IPS-20b (cell line): ENCODE results near the gene REXO1.
"Not testable (repeated sequence)": the region's sequence is repeated elsewhere in the genome, so short reads cannot be mapped to it uniquely, and the experiment has no call there.

ENCODE experiments used
- H3K27ac ChIP-seq: one replicate; pipeline ENCODE4 v1.5.1; 2013; ENCODE audit warnings: low read length
- H3K27me3 ChIP-seq: 2 replicates; pipeline ENCODE4 v1.6.1; 2013; ENCODE audit warnings: mild to moderate bottlenecking, low read length, inconsistent platforms; ENCODE audit not compliant: insufficient read depth
- H3K36me3 ChIP-seq: 2 replicates; pipeline ENCODE4 v1.6.1; 2013; ENCODE audit warnings: low read depth, mild to moderate bottlenecking, inconsistent platforms, low read length, moderate library complexity; ENCODE audit not compliant: insufficient read depth
- H3K4me1 ChIP-seq: 2 replicates; pipeline ENCODE4 v1.6.1; 2013; ENCODE audit warnings: mild to moderate bottlenecking, control low read depth, inconsistent platforms, low read length, moderate library complexity; ENCODE audit not compliant: insufficient read depth
- H3K4me3 ChIP-seq: 2 replicates; pipeline ENCODE4 v1.5.1; 2013; ENCODE audit warnings: mild to moderate bottlenecking, low read length, inconsistent platforms
- H3K9ac ChIP-seq: 2 replicates; pipeline ENCODE4 v1.6.1; 2013; ENCODE audit warnings: low read depth, mild to moderate bottlenecking, inconsistent platforms, low read length, moderate library complexity
- H3K9me3 ChIP-seq: 2 replicates; pipeline ENCODE4 v1.6.1; 2013; ENCODE audit warnings: mild to moderate bottlenecking, low read depth, low read length, inconsistent platforms; ENCODE audit not compliant: insufficient read depth

The REXO1 gene, protein sequence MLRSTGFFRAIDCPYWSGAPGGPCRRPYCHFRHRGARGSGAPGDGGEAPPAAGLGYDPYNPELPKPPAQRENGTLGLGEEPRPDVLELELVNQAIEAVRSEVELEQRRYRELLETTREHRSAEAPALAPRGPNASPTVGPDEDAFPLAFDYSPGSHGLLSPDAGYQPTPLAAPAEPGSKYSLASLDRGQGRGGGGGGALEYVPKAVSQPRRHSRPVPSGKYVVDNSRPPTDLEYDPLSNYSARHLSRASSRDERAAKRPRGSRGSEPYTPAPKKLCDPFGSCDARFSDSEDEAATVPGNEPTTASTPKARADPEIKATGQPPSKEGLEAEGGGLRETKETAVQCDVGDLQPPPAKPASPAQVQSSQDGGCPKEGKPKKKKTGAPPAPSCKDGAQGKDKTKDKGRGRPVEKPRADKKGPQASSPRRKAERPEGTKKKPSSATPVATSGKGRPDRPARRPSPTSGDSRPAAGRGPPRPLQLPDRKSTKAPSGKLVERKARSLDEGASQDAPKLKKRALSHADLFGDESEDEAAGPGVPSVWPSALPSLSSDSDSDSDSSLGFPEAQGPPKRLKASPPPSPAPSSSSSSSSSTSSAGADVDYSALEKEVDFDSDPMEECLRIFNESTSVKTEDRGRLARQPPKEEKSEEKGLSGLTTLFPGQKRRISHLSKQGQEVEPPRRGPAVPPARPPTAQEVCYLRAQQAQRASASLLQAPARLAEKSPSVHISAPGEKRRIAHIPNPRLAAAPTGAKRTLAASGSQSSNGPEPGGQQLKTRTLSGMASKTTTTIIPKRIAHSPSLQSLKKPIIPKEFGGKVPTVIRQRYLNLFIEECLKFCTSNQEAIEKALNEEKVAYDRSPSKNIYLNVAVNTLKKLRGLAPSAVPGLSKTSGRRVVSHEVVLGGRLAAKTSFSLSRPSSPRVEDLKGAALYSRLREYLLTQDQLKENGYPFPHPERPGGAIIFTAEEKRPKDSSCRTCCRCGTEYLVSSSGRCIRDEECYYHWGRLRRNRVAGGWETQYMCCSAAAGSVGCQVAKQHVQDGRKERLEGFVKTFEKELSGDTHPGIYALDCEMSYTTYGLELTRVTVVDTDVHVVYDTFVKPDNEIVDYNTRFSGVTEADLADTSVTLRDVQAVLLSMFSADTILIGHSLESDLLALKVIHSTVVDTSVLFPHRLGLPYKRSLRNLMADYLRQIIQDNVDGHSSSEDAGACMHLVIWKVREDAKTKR

GRCh38 chr19:1848399-1849131 lies at the start of gene REXO1:
Gene REXO1 (minus strand): TSS chr19:1848483. CDS start chr19:1848358, 125 bp downstream.
- H3K9ac ChIP-seq, result peak within 1 kb of the TSS; percentile 90
- H3K27me3 ChIP-seq, result no peaks in the 10 kb centered on the region
- peaks cover 3% of the 10 kb centered on the region; the same call in 1 of the 2 replicates for H3K4me1 ChIP-seq
- no peaks in the 10 kb centered on the region for H3K36me3 ChIP-seq
- peak within 1 kb of the TSS; percentile 81 for H3K27ac ChIP-seq
- H3K9me3 ChIP-seq, result no peaks in the 10 kb centered on the region
- peak within 1 kb of the TSS; percentile 95 for H3K4me3 ChIP-seq

DNA sequence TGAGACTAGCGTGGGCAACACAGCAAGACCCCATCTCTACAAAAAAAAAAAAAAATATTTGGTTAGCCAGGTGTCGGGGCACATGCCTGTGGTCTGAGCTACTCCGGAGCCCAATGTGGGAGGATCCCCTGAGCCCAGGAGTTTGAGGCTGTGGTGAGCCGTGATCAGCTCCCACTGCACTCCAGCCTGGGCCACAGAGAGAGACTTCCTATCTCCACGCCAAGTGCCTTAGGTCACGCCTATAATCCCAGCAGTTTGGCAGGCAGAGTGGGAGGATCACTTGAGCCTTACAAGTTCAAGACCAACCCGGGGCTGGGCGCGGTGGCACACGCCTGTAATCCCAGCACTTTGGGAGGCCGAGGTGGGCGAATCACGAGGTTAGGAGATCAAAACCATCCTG lies 48.2 kb upstream of the REXO1 start:
- no peaks in the 10 kb centered on the region for H3K27me3 ChIP-seq
- no peak overlapping the region for H3K4me3 ChIP-seq
- no peak overlapping the region for H3K27ac ChIP-seq
- H3K4me1 ChIP-seq, result no peaks in the 10 kb centered on the region
- H3K9ac ChIP-seq, result no peak overlapping the region
- H3K36me3 ChIP-seq, result no peaks in the 10 kb centered on the region
- H3K9me3 ChIP-seq, result no peaks in the 10 kb centered on the region

- Histone ChIP-seq H3K36me3 (no peaks in the 10 kb centered on the region), H3K4me3 (no peak overlapping the region), H3K9me3 (no peaks in the 10 kb centered on the region), H3K27ac (no peak overlapping the region), H3K4me1 (no peaks in the 10 kb centered on the region), H3K9ac (no peak overlapping the region), H3K27me3 (no peaks in the 10 kb centered on the region)
Observed at GRCh38 chr19:1893791-1894190, 45.5 kb upstream of the REXO1 start.

- no peak overlapping the region for H3K27ac ChIP-seq
- H3K36me3 ChIP-seq, result no peaks in the 10 kb centered on the region
- no peak overlapping the region for H3K9ac ChIP-seq
- H3K4me3 ChIP-seq, result no peak overlapping the region
- no peaks in the 10 kb centered on the region for H3K4me1 ChIP-seq
- H3K27me3 ChIP-seq, result no peaks in the 10 kb centered on the region
- H3K9me3 ChIP-seq, result no peaks in the 10 kb centered on the region
Observed at GRCh38 chr19:1889907-1890306, 41.6 kb upstream of the REXO1 start.

GRCh38 chr19:1888385-1888784 lies 40.1 kb upstream of the REXO1 start:
- Histone ChIP-seq H3K9ac (no peak overlapping the region), H3K36me3 (no peaks in the 10 kb centered on the region), H3K27ac (no peak overlapping the region)

GRCh38 chr19:1886360-1886759 lies 38.1 kb upstream of the REXO1 start:
- H3K27ac ChIP-seq, H3K4me3 ChIP-seq, H3K27me3 ChIP-seq, H3K36me3 ChIP-seq, H3K4me1 ChIP-seq, H3K9me3 ChIP-seq, H3K9ac ChIP-seq: not testable (repeated sequence)

More at GRCh38 chr19:1888385-1888784, 40.1 kb upstream of the REXO1 start:
- no peaks in the 10 kb centered on the region for H3K27me3 ChIP-seq
- peaks cover 6% of the 10 kb centered on the region; the same call in 1 of the 2 replicates for H3K4me1 ChIP-seq
- H3K9me3 ChIP-seq, result no peaks in the 10 kb centered on the region
- H3K4me3 ChIP-seq, result no peak overlapping the region

DNA sequence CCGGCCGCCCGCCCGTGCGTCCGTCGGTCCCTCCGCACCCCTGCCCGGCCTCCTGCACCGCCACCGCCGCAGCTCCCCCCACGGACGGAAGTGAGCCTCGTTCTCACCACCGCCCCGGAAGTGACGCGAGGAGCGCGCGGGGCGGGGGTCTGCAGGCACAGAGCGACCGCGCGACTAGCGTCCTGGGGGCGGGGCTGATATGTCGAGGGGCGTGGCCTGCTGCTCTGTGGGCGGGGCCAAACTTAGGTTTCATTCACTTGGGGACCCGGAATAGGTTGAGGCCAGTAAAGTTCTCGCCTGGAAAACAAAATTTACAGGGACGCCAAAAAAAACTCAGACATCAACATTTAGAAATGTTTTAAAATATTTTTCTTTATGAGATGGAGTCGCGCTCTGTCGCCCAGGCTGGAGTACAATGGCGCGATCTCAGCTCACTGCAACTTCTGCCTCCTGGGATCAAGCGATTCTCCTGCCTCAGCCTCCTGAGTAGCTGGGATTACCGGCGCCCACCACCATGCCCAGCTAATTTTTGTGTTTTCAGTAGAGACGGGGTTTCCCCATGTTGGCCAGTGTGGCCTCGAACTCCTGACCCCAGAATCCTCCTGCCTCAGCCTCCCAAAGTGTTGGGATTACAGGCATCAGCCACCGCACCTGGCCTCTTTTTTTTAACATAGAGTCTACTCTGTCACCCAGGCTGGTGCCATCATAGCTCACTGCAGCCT lies 37.3 kb upstream of the REXO1 start, which contains the start of gene ABHD17A:
Gene ABHD17A, minus strand, starts transcription at position 99 of the 722 bp plus-strand sequence. CDS start 3,930 bp downstream, outside the sequence.
- peak within 1 kb of the TSS; percentile 72 for H3K9ac ChIP-seq
- H3K27ac ChIP-seq, H3K4me1 ChIP-seq, H3K9me3 ChIP-seq, H3K36me3 ChIP-seq, H3K27me3 ChIP-seq: not testable (repeated sequence)
- peak within 1 kb of the TSS; percentile 82 for H3K4me3 ChIP-seq

GRCh38 chr19:1884719-1885334 lies 36.5 kb upstream of the REXO1 start:
- Histone ChIP-seq H3K27ac (no peak overlapping the region), H3K36me3 (no peaks in the 10 kb centered on the region), H3K4me3 (peak overlapping the region; percentile 82), H3K9me3 (no peaks in the 10 kb centered on the region), H3K27me3 (no peaks in the 10 kb centered on the region), H3K4me1 (peaks cover 6% of the 10 kb centered on the region; the same call in 1 of the 2 replicates), H3K9ac (peak overlapping the region; percentile 72)

GRCh38 chr19:1884291-1884718 lies 36.0 kb upstream of the REXO1 start:
- Histone ChIP-seq H3K27me3 (no peaks in the 10 kb centered on the region), H3K27ac (no peak overlapping the region), H3K4me3 (peak overlapping the region; percentile 82), H3K9ac (peak overlapping the region; percentile 72), H3K9me3 (no peaks in the 10 kb centered on the region), H3K4me1 (peaks cover 6% of the 10 kb centered on the region; the same call in 1 of the 2 replicates), H3K36me3 (no peaks in the 10 kb centered on the region)

GRCh38 chr19:1883784-1884183 lies 35.5 kb upstream of the REXO1 start:
- H3K36me3 ChIP-seq, result no peaks in the 10 kb centered on the region
- H3K4me1 ChIP-seq, result peaks cover 6% of the 10 kb centered on the region; the same call in 1 of the 2 replicates
- peak overlapping the region; percentile 82 for H3K4me3 ChIP-seq
- H3K27ac ChIP-seq, result no peak overlapping the region
- H3K9me3 ChIP-seq, result no peaks in the 10 kb centered on the region
- H3K27me3 ChIP-seq, result no peaks in the 10 kb centered on the region
- peak overlapping the region; percentile 72; the same call in 1 of the 2 replicates for H3K9ac ChIP-seq
